Ectodermal cell (in vitro differentiated cells): ENCODE measurements around the gene SLC38A10.
"Not testable (repeated sequence)": the region's sequence is repeated elsewhere in the genome, so short reads cannot be mapped to it uniquely, and the experiment has no call there.

Experiments
- H3K27ac ChIP-seq: 2 replicates; pipeline ENCODE4 v1.7.0; 2013; ENCODE audit warnings: mild to moderate bottlenecking, low read depth, low read length; ENCODE audit not compliant: insufficient read depth, poor library complexity, severe bottlenecking
- H3K27me3 ChIP-seq: 2 replicates; pipeline ENCODE4 v1.7.0; 2013; ENCODE audit warnings: mild to moderate bottlenecking, low read length; ENCODE audit not compliant: insufficient read depth, control insufficient read depth, poor library complexity, severe bottlenecking
- H3K36me3 ChIP-seq: one replicate; pipeline ENCODE4 v1.7.0; 2013; ENCODE audit warnings: low read length; ENCODE audit not compliant: control insufficient read depth, insufficient read depth
- H3K4me1 ChIP-seq: one replicate; pipeline ENCODE4 v1.7.0; 2013; ENCODE audit warnings: low read length; ENCODE audit not compliant: control insufficient read depth, insufficient read depth
- H3K4me3 ChIP-seq: 2 replicates; pipeline ENCODE4 v1.7.0; 2013; ENCODE audit warnings: low read depth, low read length, control low read depth; ENCODE audit not compliant: insufficient read depth
- H3K9me3 ChIP-seq: 2 replicates; pipeline ENCODE4 v1.7.0; 2013; ENCODE audit warnings: mild to moderate bottlenecking, low read length, moderate library complexity; ENCODE audit not compliant: control insufficient read depth
- WGBS, 2 experiments: methylation state at CpG; one replicate each; pipeline ENCODE4 v1.1.7; 2013; ENCODE audit warnings: missing lambda C conversion rate in 2 of 2; 5-methylcytosine and 5-hydroxymethylcytosine counted together

The SLC38A10 gene

GRCh38 chr17:81310949-81311550, 15.9 kb upstream of the SLC38A10 start:
- H3K27ac ChIP-seq: no peak overlapping the region

GRCh38 chr17:81309859-81310839, 15.0 kb upstream of the SLC38A10 start:
- Histone ChIP-seq H3K4me3 (no peak overlapping the region), H3K4me1 (peaks cover 28% of the 10 kb centered on the region), H3K36me3 (no peaks in the 10 kb centered on the region), H3K27me3 (no peaks in the 10 kb centered on the region), H3K9me3 (no peaks in the 10 kb centered on the region), H3K27ac (no peak overlapping the region)
- WGBS, 2 experiments: 90% methylated on average over 36 of the region's 36 CpGs

More at GRCh38 chr17:81310949-81311550, 15.9 kb upstream of the SLC38A10 start:
- H3K4me1 ChIP-seq: peaks cover 31% of the 10 kb centered on the region
- no peak overlapping the region for H3K4me3 ChIP-seq
- WGBS, 2 experiments: 82 to 86% methylated on average over 19 of the region's 19 CpGs
- H3K36me3 ChIP-seq: no peaks in the 10 kb centered on the region
- H3K9me3 ChIP-seq: no peaks in the 10 kb centered on the region
- no peaks in the 10 kb centered on the region for H3K27me3 ChIP-seq

GRCh38 chr17:81309140-81309858, 14.2 kb upstream of the SLC38A10 start:
- peaks cover 21% of the 10 kb centered on the region for H3K4me1 ChIP-seq
- H3K27me3 ChIP-seq: no peaks in the 10 kb centered on the region
- no peak overlapping the region for H3K4me3 ChIP-seq
- WGBS, 2 experiments: 34 to 36% methylated on average over 22 of the region's 22 CpGs
- H3K9me3 ChIP-seq: no peaks in the 10 kb centered on the region
- H3K36me3 ChIP-seq: no peaks in the 10 kb centered on the region
- no peak overlapping the region for H3K27ac ChIP-seq

GRCh38 chr17:81308784-81309139, 13.7 kb upstream of the SLC38A10 start:
- peaks cover 21% of the 10 kb centered on the region for H3K4me1 ChIP-seq
- H3K9me3 ChIP-seq, H3K4me3 ChIP-seq, H3K27ac ChIP-seq, H3K36me3 ChIP-seq, H3K27me3 ChIP-seq: not testable (repeated sequence)
- WGBS, 2 experiments: 82 to 89% methylated on average over 14 of the region's 14 CpGs

- H3K4me1 ChIP-seq: peaks cover 21% of the 10 kb centered on the region
- no peak overlapping the region for H3K27ac ChIP-seq
- H3K27me3 ChIP-seq: no peaks in the 10 kb centered on the region
- H3K4me3 ChIP-seq: no peak overlapping the region
- no peaks in the 10 kb centered on the region for H3K36me3 ChIP-seq
- 91 to 93% methylated on average over 19 of the region's 19 CpGs for WGBS, 2 experiments
- H3K9me3 ChIP-seq: no peaks in the 10 kb centered on the region
Observed at GRCh38 chr17:81307636-81308560, 12.8 kb upstream of the SLC38A10 start.

GRCh38 chr17:81306898-81307510, 11.9 kb upstream of the SLC38A10 start:
- WGBS, 2 experiments: 88 to 90% methylated on average over 17 of the region's 17 CpGs
- no peak overlapping the region for H3K27ac ChIP-seq

GRCh38 chr17:81306491-81306890, 11.4 kb upstream of the SLC38A10 start:
- Histone ChIP-seq H3K4me3 (no peak overlapping the region), H3K36me3 (no peaks in the 10 kb centered on the region), H3K27ac (no peak overlapping the region), H3K4me1 (peaks cover 21% of the 10 kb centered on the region), H3K27me3 (no peaks in the 10 kb centered on the region), H3K9me3 (no peaks in the 10 kb centered on the region)
- 90 to 91% methylated on average over 7 of the region's 7 CpGs for WGBS, 2 experiments

More at GRCh38 chr17:81306898-81307510, 11.9 kb upstream of the SLC38A10 start:
- Histone ChIP-seq H3K36me3 (no peaks in the 10 kb centered on the region), H3K27me3 (no peaks in the 10 kb centered on the region), H3K4me1 (peaks cover 21% of the 10 kb centered on the region), H3K9me3 (no peaks in the 10 kb centered on the region), H3K4me3 (no peak overlapping the region)

- Histone ChIP-seq H3K4me1 (peaks cover 17% of the 10 kb centered on the region), H3K36me3 (no peaks in the 10 kb centered on the region), H3K9me3 (no peaks in the 10 kb centered on the region), H3K4me3 (no peak overlapping the region), H3K27ac (no peak overlapping the region), H3K27me3 (no peaks in the 10 kb centered on the region)
- WGBS, 2 experiments: 83 to 84% methylated on average over 13 of the region's 13 CpGs
Observed at GRCh38 chr17:81305051-81305630, 10.0 kb upstream of the SLC38A10 start.
